Measurements from ENCODE around the gene B3GNT5. TPM values are rescaled to one million over a fixed set of nuclear protein-coding genes. Genes with fewer than 3 reads are reported as not detected.

Gene B3GNT5
- total and polyA plus RNA-seq, 2 experiments from 2014 or later, result 22.7 to 39.6 TPM

GRCh38 chr3:183218826-183219225 is 34.2 kb upstream of the B3GNT5 start:
- 100% methylated on average over 2 of the region's 2 CpGs for WGBS (ENCODE audit: low lambda C conversion rate, missing lambda C conversion rate)
- no peaks in the 10 kb centered on the region for H3K4me1 ChIP-seq (ENCODE audit: insufficient read depth)
- no peak for DNase-seq (ENCODE audit: low spot score)
- H3K36me3 ChIP-seq (replicated peaks; ENCODE audit: insufficient read depth, low read depth), result no peaks in the 10 kb centered on the region
- TF ChIP-seq EZH2phosphoT487 (IDR thresholded peaks at IDR 0.05; ENCODE audit: low read depth, severe bottlenecking, unreplicated experiment) (no peak), EZH2 (IDR thresholded peaks at IDR 0.05; ENCODE audit: borderline replicate concordance) (no peak), CTCF (IDR thresholded peaks at IDR 0.05; ENCODE audit: poor library complexity) (no peak)
- no peak overlapping the region for H3K27ac ChIP-seq
- H3K4me3 ChIP-seq, result no peak overlapping the region
- no peaks in the 10 kb centered on the region for H3K9me2 ChIP-seq (replicated peaks; ENCODE audit: insufficient read depth)
- no peaks in the 10 kb centered on the region for H3K27me3 ChIP-seq
- no peaks in the 10 kb centered on the region for H4K20me1 ChIP-seq (ENCODE audit: insufficient read depth, poor library complexity, severe bottlenecking)
- no peaks in the 10 kb centered on the region for H3K79me2 ChIP-seq
- no peak overlapping the region for H3K4me2 ChIP-seq
- no peaks in the 10 kb centered on the region for H3K9me3 ChIP-seq (ENCODE audit: low read depth)
- H2AFZ ChIP-seq, result no peak overlapping the region

GRCh38 chr3:183220828-183221227 is 32.2 kb upstream of the B3GNT5 start:
- Histone ChIP-seq H3K27ac (no peak overlapping the region), H3K4me2 (no peak overlapping the region), H3K9me3 (ENCODE audit: low read depth) (no peaks in the 10 kb centered on the region), H3K27me3 (no peaks in the 10 kb centered on the region), H3K36me3 (replicated peaks; ENCODE audit: insufficient read depth, low read depth) (no peaks in the 10 kb centered on the region), H3K4me3 (no peak overlapping the region), H4K20me1 (ENCODE audit: insufficient read depth, poor library complexity, severe bottlenecking) (no peaks in the 10 kb centered on the region), H2AFZ (no peak overlapping the region), H3K9me2 (replicated peaks; ENCODE audit: insufficient read depth) (no peaks in the 10 kb centered on the region), H3K4me1 (ENCODE audit: insufficient read depth) (peaks cover 3% of the 10 kb centered on the region), H3K79me2 (no peaks in the 10 kb centered on the region)
- no peak for TF ChIP-seq CTCF (IDR thresholded peaks at IDR 0.05; ENCODE audit: poor library complexity)
- 71% methylated on average over 5 of the region's 5 CpGs for WGBS (ENCODE audit: low lambda C conversion rate, missing lambda C conversion rate)
- no peak for DNase-seq (ENCODE audit: low spot score)

GRCh38 chr3:183222631-183223235 is 30.3 kb upstream of the B3GNT5 start:
- DNase-seq (ENCODE audit: low spot score), result no peak
- 88% methylated on average over 3 of the region's 3 CpGs for WGBS (ENCODE audit: low lambda C conversion rate, missing lambda C conversion rate)

More at GRCh38 chr3:183222631-183223235, 30.3 kb upstream of the B3GNT5 start:
- H3K79me2 ChIP-seq, result no peaks in the 10 kb centered on the region
- H3K36me3 ChIP-seq (replicated peaks; ENCODE audit: insufficient read depth, low read depth), result no peaks in the 10 kb centered on the region
- TF ChIP-seq CTCF (IDR thresholded peaks at IDR 0.05; ENCODE audit: poor library complexity), result no peak
- no peak for TF ChIP-seq EZH2 (IDR thresholded peaks at IDR 0.05; ENCODE audit: borderline replicate concordance)
- TF ChIP-seq EZH2phosphoT487 (IDR thresholded peaks at IDR 0.05; ENCODE audit: low read depth, severe bottlenecking, unreplicated experiment), result no peak
- no peaks in the 10 kb centered on the region for H3K27me3 ChIP-seq
- H3K27ac ChIP-seq, result no peak overlapping the region
- H3K4me2 ChIP-seq, result no peak overlapping the region
- no peaks in the 10 kb centered on the region for H3K9me3 ChIP-seq (ENCODE audit: low read depth)
- no peaks in the 10 kb centered on the region for H4K20me1 ChIP-seq (ENCODE audit: insufficient read depth, poor library complexity, severe bottlenecking)
- H3K9me2 ChIP-seq (replicated peaks; ENCODE audit: insufficient read depth), result no peaks in the 10 kb centered on the region
- peaks cover 5% of the 10 kb centered on the region for H3K4me1 ChIP-seq (ENCODE audit: insufficient read depth)
- no peak overlapping the region for H3K4me3 ChIP-seq
- no peak overlapping the region for H2AFZ ChIP-seq

Data from hepatocyte (in vitro differentiated cells).